Mesendoderm (in vitro differentiated cells): ENCODE measurements around the gene PDGFRB.

Experiments
- DNase-seq: peaks from one replicate; pipeline ENCODE4 v3.0.0; 2013
- H2AK5ac ChIP-seq: 2 replicates; pipeline ENCODE4 v1.6.1; 2013; ENCODE audit warnings: low read length, inconsistent platforms
- H2BK120ac ChIP-seq: 2 replicates; pipeline ENCODE4 v1.6.1; 2013; ENCODE audit warnings: low read depth, mild to moderate bottlenecking, low read length, moderate library complexity, mixed read lengths
- H2BK15ac ChIP-seq: replicated peaks from 2 replicates; pipeline ENCODE4 v1.6.1; 2013; ENCODE audit warnings: low read depth, mild to moderate bottlenecking, moderate library complexity
- H2BK5ac ChIP-seq: 2 replicates; pipeline ENCODE4 v1.6.1; 2013; ENCODE audit warnings: low read length, inconsistent platforms
- H3K18ac ChIP-seq: 2 replicates; pipeline ENCODE4 v1.6.1; 2013; ENCODE audit warnings: mild to moderate bottlenecking, low read length, mixed read lengths
- H3K23ac ChIP-seq: one replicate; pipeline ENCODE4 v1.6.1; 2013; ENCODE audit warnings: low read length
- H3K27ac ChIP-seq: 2 replicates; pipeline ENCODE4 v1.5.1; 2013; ENCODE audit warnings: low read depth, mild to moderate bottlenecking, inconsistent platforms, low read length, moderate library complexity
- H3K27me3 ChIP-seq: 2 replicates; pipeline ENCODE4 v1.6.1; 2013; ENCODE audit warnings: low read length, control low read depth, mild to moderate bottlenecking, inconsistent platforms; ENCODE audit not compliant: insufficient read depth, poor library complexity
- H3K36me3 ChIP-seq: 2 replicates; pipeline ENCODE4 v1.6.1; 2013; ENCODE audit warnings: low read length, inconsistent platforms; ENCODE audit not compliant: control insufficient read depth, insufficient read depth
- H3K4ac ChIP-seq: one replicate; pipeline ENCODE4 v1.6.1; 2013; ENCODE audit warnings: low read depth, mild to moderate bottlenecking, low read length, moderate library complexity
- H3K4me1 ChIP-seq: 2 replicates; pipeline ENCODE4 v1.6.1; 2013; ENCODE audit warnings: low read depth, low read length, inconsistent platforms; ENCODE audit not compliant: control insufficient read depth
- H3K4me2 ChIP-seq: 2 replicates; pipeline ENCODE4 v1.6.1; 2013; ENCODE audit warnings: low read length
- H3K4me3 ChIP-seq: 2 replicates; pipeline ENCODE4 v1.5.1; 2013; ENCODE audit warnings: mild to moderate bottlenecking, low read length
- H3K56ac ChIP-seq: one replicate; pipeline ENCODE4 v1.6.1; 2013; ENCODE audit warnings: low read length
- H3K79me1 ChIP-seq: 2 replicates; pipeline ENCODE4 v1.6.1; 2013; ENCODE audit warnings: low read length, inconsistent platforms
- H3K79me2 ChIP-seq: 2 replicates; pipeline ENCODE4 v1.6.1; 2013; ENCODE audit warnings: mild to moderate bottlenecking, low read length; ENCODE audit not compliant: control insufficient read depth, insufficient read depth
- H3K9ac ChIP-seq: 2 replicates; pipeline ENCODE4 v1.6.1; 2013; ENCODE audit warnings: low read length, inconsistent platforms
- H4K5ac ChIP-seq: one replicate; pipeline ENCODE4 v1.6.1; 2013; ENCODE audit warnings: low read length
- H4K8ac ChIP-seq: one replicate; pipeline ENCODE4 v1.6.1; 2013; ENCODE audit warnings: low read depth, mild to moderate bottlenecking, control low read depth, low read length, moderate library complexity
- WGBS: extraction: QIAGEN DNeasy Blood & Tissue Kit; methylation state at CpG from one replicate; pipeline ENCODE4 v1.1.7; 2013; ENCODE audit warnings: low lambda C conversion rate, missing lambda C conversion rate; ENCODE audit not compliant: insufficient coverage; ENCODE audit errors: extremely low coverage; 5-methylcytosine and 5-hydroxymethylcytosine counted together

The PDGFRB gene

GRCh38 chr5:150181027-150181426 is 25.4 kb upstream of the PDGFRB start:
- H4K8ac ChIP-seq: no peak overlapping the region
- H3K79me1 ChIP-seq: no peaks in the 10 kb centered on the region
- peaks cover 4% of the 10 kb centered on the region for H3K4me1 ChIP-seq
- H3K27ac ChIP-seq: no peak overlapping the region
- H2BK120ac ChIP-seq: no peak overlapping the region
- H2BK15ac ChIP-seq: no peak overlapping the region
- no peak overlapping the region for H3K23ac ChIP-seq
- WGBS: no CpG with 5 or more reads among the region's 5 CpGs
- H3K36me3 ChIP-seq: no peaks in the 10 kb centered on the region
- H3K4ac ChIP-seq: no peak overlapping the region
- no peak overlapping the region for H3K4me3 ChIP-seq
- H3K9ac ChIP-seq: no peak overlapping the region
- no peak overlapping the region for H2AK5ac ChIP-seq
- H4K5ac ChIP-seq: no peak overlapping the region
- no peaks in the 10 kb centered on the region for H3K27me3 ChIP-seq
- no peaks in the 10 kb centered on the region for H3K79me2 ChIP-seq
- no peak overlapping the region for H3K56ac ChIP-seq
- DNase-seq: no peak
- H3K18ac ChIP-seq: no peak overlapping the region
- no peak overlapping the region for H2BK5ac ChIP-seq
- H3K4me2 ChIP-seq: no peak overlapping the region

- no peaks in the 10 kb centered on the region for H3K27me3 ChIP-seq
- no peak overlapping the region for H4K8ac ChIP-seq
- WGBS: no CpG with 5 or more reads among the region's 18 CpGs
- H3K4ac ChIP-seq: no peak overlapping the region
- H2AK5ac ChIP-seq: no peak overlapping the region
- no peak overlapping the region for H3K9ac ChIP-seq
- H3K4me1 ChIP-seq: no peaks in the 10 kb centered on the region
- DNase-seq: no peak
- no peaks in the 10 kb centered on the region for H3K79me2 ChIP-seq
- H3K23ac ChIP-seq: no peak overlapping the region
- H3K27ac ChIP-seq: no peak overlapping the region
- no peak overlapping the region for H2BK5ac ChIP-seq
- no peak overlapping the region for H3K4me2 ChIP-seq
- H4K5ac ChIP-seq: no peak overlapping the region
- no peak overlapping the region for H3K4me3 ChIP-seq
- H3K79me1 ChIP-seq: no peaks in the 10 kb centered on the region
- H3K36me3 ChIP-seq: no peaks in the 10 kb centered on the region
- no peak overlapping the region for H2BK120ac ChIP-seq
- H3K56ac ChIP-seq: no peak overlapping the region
- no peak overlapping the region for H2BK15ac ChIP-seq
- H3K18ac ChIP-seq: no peak overlapping the region
These were observed 24.8 kb upstream of the PDGFRB start for GRCh38 chr5:150180241-150181026.

- Histone ChIP-seq H3K23ac (no peak overlapping the region), H4K5ac (no peak overlapping the region), H3K79me2 (no peaks in the 10 kb centered on the region), H3K18ac (no peak overlapping the region), H2BK120ac (no peak overlapping the region), H4K8ac (no peak overlapping the region), H3K27me3 (no peaks in the 10 kb centered on the region), H3K9ac (no peak overlapping the region), H3K4me3 (no peak overlapping the region), H3K4ac (no peak overlapping the region), H2BK5ac (no peak overlapping the region), H3K56ac (no peak overlapping the region), H3K79me1 (no peaks in the 10 kb centered on the region), H3K27ac (no peak overlapping the region), H3K4me2 (no peak overlapping the region), H2BK15ac (no peak overlapping the region), H3K36me3 (no peaks in the 10 kb centered on the region), H2AK5ac (no peak overlapping the region), H3K4me1 (no peaks in the 10 kb centered on the region)
- WGBS: no CpG with 5 or more reads among the region's 7 CpGs
- no peak for DNase-seq
These were observed 23.5 kb upstream of the PDGFRB start for GRCh38 chr5:150179019-150179620.

GRCh38 chr5:150178262-150178661 is 22.6 kb upstream of the PDGFRB start:
- H3K27me3 ChIP-seq: no peaks in the 10 kb centered on the region
- no peak overlapping the region for H4K5ac ChIP-seq
- H3K4ac ChIP-seq: no peak overlapping the region
- H2BK15ac ChIP-seq: no peak overlapping the region
- H2BK5ac ChIP-seq: no peak overlapping the region
- no peak overlapping the region for H3K56ac ChIP-seq
- H3K79me1 ChIP-seq: no peaks in the 10 kb centered on the region
- no peak overlapping the region for H2AK5ac ChIP-seq
- H3K9ac ChIP-seq: no peak overlapping the region
- H4K8ac ChIP-seq: no peak overlapping the region
- no peak overlapping the region for H3K4me3 ChIP-seq
- H3K27ac ChIP-seq: no peak overlapping the region
- no peak overlapping the region for H2BK120ac ChIP-seq
- H3K23ac ChIP-seq: no peak overlapping the region
- WGBS: no CpG with 5 or more reads among the region's 4 CpGs
- H3K4me1 ChIP-seq: no peaks in the 10 kb centered on the region
- no peak overlapping the region for H3K4me2 ChIP-seq
- H3K79me2 ChIP-seq: no peaks in the 10 kb centered on the region
- no peaks in the 10 kb centered on the region for H3K36me3 ChIP-seq
- no peak overlapping the region for H3K18ac ChIP-seq
- no peak for DNase-seq

GRCh38 chr5:150177721-150178120 is 22.1 kb upstream of the PDGFRB start:
- no peak overlapping the region for H2BK120ac ChIP-seq
- H3K79me2 ChIP-seq: no peaks in the 10 kb centered on the region
- no CpG with 5 or more reads among the region's 4 CpGs for WGBS

More at GRCh38 chr5:150177721-150178120, 22.1 kb upstream of the PDGFRB start:
- Histone ChIP-seq H4K5ac (no peak overlapping the region), H3K27ac (no peak overlapping the region), H3K23ac (no peak overlapping the region), H2BK15ac (no peak overlapping the region), H3K4me1 (no peaks in the 10 kb centered on the region), H3K9ac (no peak overlapping the region), H2BK5ac (no peak overlapping the region), H3K4ac (no peak overlapping the region), H3K4me2 (no peak overlapping the region), H3K79me1 (no peaks in the 10 kb centered on the region), H3K27me3 (no peaks in the 10 kb centered on the region), H3K56ac (no peak overlapping the region), H3K18ac (no peak overlapping the region), H4K8ac (no peak overlapping the region), H3K4me3 (no peak overlapping the region), H2AK5ac (no peak overlapping the region), H3K36me3 (no peaks in the 10 kb centered on the region)
- no peak for DNase-seq
